ENCODE results near the gene GALP. TPM values are rescaled to one million over a fixed set of nuclear protein-coding genes. Genes with fewer than 3 reads are reported as not detected.
A peak's percentile ranks its signal among the peaks of the same experiment; 100 is the strongest.

Gene GALP
- total RNA-seq, 1 experiment from 2014 or later, result not detected

DNA sequence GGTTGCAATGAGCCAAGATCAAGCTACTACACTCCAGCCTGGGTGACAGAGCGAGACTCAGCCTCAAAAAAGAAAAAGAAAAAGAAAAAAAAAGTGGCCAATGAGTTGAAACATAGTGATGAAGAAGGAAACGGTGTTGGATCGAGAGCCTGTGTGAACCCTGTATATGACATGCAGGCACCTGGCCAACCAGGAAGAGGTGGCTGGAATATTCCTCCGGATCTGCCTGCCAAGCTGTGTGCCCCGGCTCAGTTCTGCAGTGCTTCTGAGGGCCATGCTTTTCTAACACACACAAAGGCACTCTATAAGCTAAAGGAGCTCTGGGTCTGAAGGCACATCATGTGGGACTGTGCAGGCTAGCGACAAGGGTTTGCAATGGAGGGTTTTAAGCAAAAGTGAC is 38.4 kb upstream of the GALP start:
- H3K27me3 ChIP-seq (ENCODE audit: insufficient read depth, low read length), result no peaks in the 10 kb centered on the region
- no CpG with 5 or more reads among the region's 6 CpGs for WGBS (ENCODE audit: extremely low coverage, insufficient read length, low lambda C conversion rate)
- no peak overlapping the region for H4K8ac ChIP-seq (replicated peaks; ENCODE audit: insufficient read length, low read depth, low read length)
- Mint-ChIP-seq H3K9me3 (0 out of 5 replicates have a peak, but pooled peaks cover 0 to 2% of the 10 kb centered on the region in 2 experiments), H3K27me3 (ENCODE audit: low read depth) (no peaks in the 10 kb centered on the region), H3K27ac (peak overlapping the region; percentile 76 to 93 (median 91); a peak in 6 of 7 replicates), H3K36me3 (ENCODE audit: insufficient read depth in 1 of 3, low read depth in 3 of 3) (no peaks in the 10 kb centered on the region), H3K4me1 (peaks cover 42 to 44% of the 10 kb centered on the region in 2 experiments), H3K4me3 (peak overlapping the region in 1 of 2 experiments; percentile 27; a peak in 1 of 5 replicates)
- no peak overlapping the region for H3K9ac ChIP-seq (ENCODE audit: extremely low read depth, insufficient read length, low read length)
- H3K18ac ChIP-seq (ENCODE audit: insufficient read length, low read depth, low read length), result no peak overlapping the region
- H3K9me3 ChIP-seq (ENCODE audit: control insufficient read depth, low read depth, low read length), result no peaks in the 10 kb centered on the region
- no peak overlapping the region for H2AFZ ChIP-seq (ENCODE audit: low read length)
- H4K5ac ChIP-seq (ENCODE audit: insufficient read length, low read depth, low read length), result no peak overlapping the region
- H3K23me2 ChIP-seq (ENCODE audit: insufficient read length, low read depth, low read length, poor library complexity, severe bottlenecking), result peaks cover 13% of the 10 kb centered on the region
- no peak overlapping the region for H3T11ph ChIP-seq (ENCODE audit: low read length)
- H2BK5ac ChIP-seq (ENCODE audit: insufficient read length, low read length), result no peak overlapping the region
- DNase-seq, result no peak
- no peak overlapping the region for H3K4me2 ChIP-seq (ENCODE audit: insufficient read depth, insufficient read length, low read length)
- peaks cover 7% of the 10 kb centered on the region; the same call in 1 of the 2 replicates for H3K4me1 ChIP-seq (ENCODE audit: insufficient read depth, low read length)
- H2BK15ac ChIP-seq (ENCODE audit: low read depth, low read length), result 0 out of 2 replicates have a peak overlapping the region, but pooled peaks have one; percentile 49
- no peak overlapping the region for H2AK5ac ChIP-seq (ENCODE audit: insufficient read length, low read length)
- no peak overlapping the region for H3K14ac ChIP-seq (ENCODE audit: insufficient read depth, low read length)
- H4K20me1 ChIP-seq (ENCODE audit: control insufficient read depth, insufficient read depth, insufficient read length), result no peaks in the 10 kb centered on the region
- TF ChIP-seq, protein P1, sequence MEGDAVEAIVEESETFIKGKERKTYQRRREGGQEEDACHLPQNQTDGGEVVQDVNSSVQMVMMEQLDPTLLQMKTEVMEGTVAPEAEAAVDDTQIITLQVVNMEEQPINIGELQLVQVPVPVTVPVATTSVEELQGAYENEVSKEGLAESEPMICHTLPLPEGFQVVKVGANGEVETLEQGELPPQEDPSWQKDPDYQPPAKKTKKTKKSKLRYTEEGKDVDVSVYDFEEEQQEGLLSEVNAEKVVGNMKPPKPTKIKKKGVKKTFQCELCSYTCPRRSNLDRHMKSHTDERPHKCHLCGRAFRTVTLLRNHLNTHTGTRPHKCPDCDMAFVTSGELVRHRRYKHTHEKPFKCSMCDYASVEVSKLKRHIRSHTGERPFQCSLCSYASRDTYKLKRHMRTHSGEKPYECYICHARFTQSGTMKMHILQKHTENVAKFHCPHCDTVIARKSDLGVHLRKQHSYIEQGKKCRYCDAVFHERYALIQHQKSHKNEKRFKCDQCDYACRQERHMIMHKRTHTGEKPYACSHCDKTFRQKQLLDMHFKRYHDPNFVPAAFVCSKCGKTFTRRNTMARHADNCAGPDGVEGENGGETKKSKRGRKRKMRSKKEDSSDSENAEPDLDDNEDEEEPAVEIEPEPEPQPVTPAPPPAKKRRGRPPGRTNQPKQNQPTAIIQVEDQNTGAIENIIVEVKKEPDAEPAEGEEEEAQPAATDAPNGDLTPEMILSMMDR (conservative IDR thresholded peaks at IDR 0.05), result no peak
- H3K23ac ChIP-seq (ENCODE audit: insufficient read length, low read depth, low read length), result no peak overlapping the region
- no peak overlapping the region for H2BK120ac ChIP-seq (ENCODE audit: low read depth, low read length, poor library complexity, severe bottlenecking)
- no peak overlapping the region for H3K4ac ChIP-seq (ENCODE audit: low read depth, low read length)
- H2BK20ac ChIP-seq (ENCODE audit: low read depth, low read length, poor library complexity, severe bottlenecking), result no peak overlapping the region
- no peaks in the 10 kb centered on the region for H3K79me1 ChIP-seq (ENCODE audit: insufficient read depth, low read depth, low read length, poor library complexity, severe bottlenecking)
- no peak overlapping the region for H3K56ac ChIP-seq (ENCODE audit: insufficient read length, low read depth, low read length)
- no peak overlapping the region for H4K91ac ChIP-seq (ENCODE audit: insufficient read length, low read depth, low read length)
- H3K79me2 ChIP-seq (ENCODE audit: insufficient read depth, low read length), result peaks cover 1% of the 10 kb centered on the region; the same call in 1 of the 2 replicates
- H2BK12ac ChIP-seq (ENCODE audit: insufficient read length, low read depth, low read length), result no peak overlapping the region
- no peak overlapping the region for H3K27ac ChIP-seq (ENCODE audit: insufficient read length, low read depth, low read length)

Data from H9 (cell line).